Glutamatergic neuron (in vitro differentiated cells): Measurements from ENCODE around the gene RAD51B. TPM values are rescaled to one million over a fixed set of nuclear protein-coding genes. Genes with fewer than 3 reads are reported as not detected.

Experiments used
- DNase-seq: peaks from one replicate; pipeline ENCODE4 v3.0.0; 2022
- H3K27ac Mint-ChIP-seq: one replicate; pipeline ENCODE4 v1.8.0; 2020; ENCODE audit warnings: mild to moderate bottlenecking, mixed read lengths, inconsistent platforms; ENCODE audit not compliant: unreplicated experiment
- H3K27me3 Mint-ChIP-seq: one replicate; pipeline ENCODE4 v1.8.0; 2020; ENCODE audit warnings: mild to moderate bottlenecking, moderate library complexity, mixed read lengths, inconsistent platforms; ENCODE audit not compliant: unreplicated experiment
- H3K36me3 Mint-ChIP-seq: one replicate; pipeline ENCODE4 v1.8.0; 2020; ENCODE audit warnings: mild to moderate bottlenecking, mixed read lengths, inconsistent platforms; ENCODE audit not compliant: unreplicated experiment
- H3K4me1 Mint-ChIP-seq: one replicate; pipeline ENCODE4 v1.8.0; 2020; ENCODE audit warnings: mild to moderate bottlenecking, low read depth, mixed read lengths, inconsistent platforms; ENCODE audit not compliant: unreplicated experiment
- H3K4me3 Mint-ChIP-seq: one replicate; pipeline ENCODE4 v1.8.0; 2020; ENCODE audit warnings: mild to moderate bottlenecking, mixed read lengths, inconsistent platforms; ENCODE audit not compliant: unreplicated experiment
- H3K9me3 Mint-ChIP-seq: one replicate; pipeline ENCODE4 v1.8.0; 2020; ENCODE audit warnings: mild to moderate bottlenecking, moderate library complexity, mixed read lengths, inconsistent platforms; ENCODE audit not compliant: unreplicated experiment
- CTCF ChIP-seq: fragments of 200-600 bp; sonication (generic); IDR thresholded peaks from one replicate; pipeline ENCODE4 v1.5.0; 2021; ENCODE audit not compliant: partially characterized antibody, unreplicated experiment
- total RNA-seq: library from RNA; stranded (reverse); fragmentation: NEBNext Ultra II Directional; extraction: Animal tissue kit (Norgen Biotek cat#: 25700); gene quantifications from one replicate; pipeline ENCODE4 v1.2.1, GENCODE V29; 2021; ENCODE audit not compliant: unreplicated experiment

Gene RAD51B
- total RNA-seq, 1 donor from 2014 or later, result 9.7 TPM

GRCh38 chr14:68658029-68658509, 838.5 kb downstream of the RAD51B start:
- Mint-ChIP-seq H3K27me3 (peaks cover 2% of the 10 kb centered on the region), H3K9me3 (peaks cover 2% of the 10 kb centered on the region), H3K27ac (no peak overlapping the region), H3K36me3 (peaks cover 6% of the 10 kb centered on the region), H3K4me3 (no peak overlapping the region), H3K4me1 (peaks cover 25% of the 10 kb centered on the region)
- TF ChIP-seq CTCF, result no peak
- DNase-seq, result no peak

- no peak for TF ChIP-seq CTCF
- Mint-ChIP-seq H3K9me3 (peaks cover 2% of the 10 kb centered on the region), H3K27me3 (no peaks in the 10 kb centered on the region), H3K4me1 (peaks cover 25% of the 10 kb centered on the region), H3K4me3 (no peak overlapping the region), H3K27ac (no peak overlapping the region), H3K36me3 (no peaks in the 10 kb centered on the region)
- no peak for DNase-seq
Observed at GRCh38 chr14:68658943-68659931, 839.7 kb downstream of the RAD51B start.

GRCh38 chr14:68660495-68660894, 840.9 kb downstream of the RAD51B start:
- Mint-ChIP-seq H3K9me3 (peaks cover 2% of the 10 kb centered on the region), H3K36me3 (no peaks in the 10 kb centered on the region), H3K4me3 (no peak overlapping the region), H3K4me1 (peaks cover 21% of the 10 kb centered on the region), H3K27ac (no peak overlapping the region), H3K27me3 (no peaks in the 10 kb centered on the region)
- DNase-seq, result no peak
- TF ChIP-seq CTCF, result no peak

- DNase-seq, result no peak
- Mint-ChIP-seq H3K27ac (no peak overlapping the region), H3K4me3 (no peak overlapping the region), H3K4me1 (peaks cover 20% of the 10 kb centered on the region), H3K36me3 (no peaks in the 10 kb centered on the region), H3K9me3 (peaks cover 2% of the 10 kb centered on the region), H3K27me3 (no peaks in the 10 kb centered on the region)
- no peak for TF ChIP-seq CTCF
Observed at GRCh38 chr14:68661226-68662225, 841.9 kb downstream of the RAD51B start.
